IMR-90 (cell line): Measurements from ENCODE around the gene LRP1B. TPM values are rescaled to one million over a fixed set of nuclear protein-coding genes. Genes with fewer than 3 reads are reported as not detected.

Source experiments
- ATAC-seq: fragments of 200-7000 bp; cut with Tn5 transposase; 2 replicates; pipeline ENCODE4 v1.9.1; 2020; ENCODE audit warnings: low read depth, mild to moderate bottlenecking, moderate library complexity
- BruUV-seq: library from RNA; stranded (reverse); fragments of 400-500 nt; replicated peaks from 2 replicates; lab custom pipeline; 2021; lab: Mats Ljungman, UMichigan
- CTCF ChIA-PET: fragments of 300-600 bp; formaldehyde crosslinking; extraction: SDS; loops from one replicate; lab custom pipeline; 2021; ENCODE audit warnings: antibody characterized with exemption; lab: Yijun Ruan, JAX
- POLR2A ChIA-PET: fragments of 300-600 bp; sonication (Branson Sonifier 250); formaldehyde crosslinking; loops from one replicate; lab custom pipeline; 2022; ENCODE audit warnings: antibody characterized with exemption; ENCODE audit not compliant: unreplicated experiment; lab: Charles Lee
- DNase-seq: peaks from one replicate; pipeline ENCODE4 v3.0.0; 2013
- H2AFZ ChIP-seq: replicated peaks from 2 replicates; pipeline ENCODE3; 2013; ENCODE audit warnings: low read length, mild to moderate bottlenecking; ENCODE audit not compliant: poor library complexity
- H2AK5ac ChIP-seq: 2 replicates; pipeline ENCODE4 v1.6.1; 2013; ENCODE audit warnings: low read depth, low read length, inconsistent platforms
- H2AK9ac ChIP-seq: replicated peaks from 2 replicates; pipeline ENCODE3; 2013; ENCODE audit warnings: mild to moderate bottlenecking, low read depth, low read length, moderate library complexity; ENCODE audit not compliant: poor library complexity
- H2BK120ac ChIP-seq: 2 replicates; pipeline ENCODE4 v1.6.1; 2013; ENCODE audit warnings: low read depth, low read length, inconsistent platforms
- H2BK15ac ChIP-seq: 3 replicates; pipeline ENCODE4 v1.6.1; 2013; ENCODE audit warnings: low read depth, low read length, inconsistent platforms
- H2BK20ac ChIP-seq: 2 replicates; pipeline ENCODE4 v1.6.1; 2013; ENCODE audit warnings: low read depth, mild to moderate bottlenecking, inconsistent platforms, low read length, moderate library complexity
- H2BK5ac ChIP-seq: 2 replicates; pipeline ENCODE4 v1.6.1; 2013; ENCODE audit warnings: mild to moderate bottlenecking, low read depth, low read length, inconsistent platforms; ENCODE audit not compliant: poor library complexity, severe bottlenecking
- H3K14ac ChIP-seq: replicated peaks from 2 replicates; pipeline ENCODE4 v1.6.1; 2013; ENCODE audit warnings: low read depth, low read length, inconsistent platforms
- H3K18ac ChIP-seq: 2 replicates; pipeline ENCODE4 v1.6.1; 2013; ENCODE audit warnings: low read depth, low read length, control low read depth
- H3K23ac ChIP-seq: 2 replicates; pipeline ENCODE4 v1.6.1; 2013; ENCODE audit warnings: low read depth, low read length, inconsistent platforms
- H3K27ac ChIP-seq: 2 replicates; pipeline ENCODE4 v1.5.1; 2013; ENCODE audit warnings: mild to moderate bottlenecking, control low read depth, low read length; ENCODE audit not compliant: insufficient read depth
- H3K27me3 ChIP-seq: 2 replicates; pipeline ENCODE4 v1.6.1; 2013; ENCODE audit warnings: low read length; ENCODE audit not compliant: control insufficient read depth, insufficient read depth
- H3K36me3 ChIP-seq: 2 replicates; pipeline ENCODE4 v1.6.1; 2013; ENCODE audit warnings: low read length, mixed read lengths; ENCODE audit not compliant: control insufficient read depth, insufficient read depth
- H3K4ac ChIP-seq: 2 replicates; pipeline ENCODE4 v1.6.1; 2013; ENCODE audit warnings: low read depth, low read length, inconsistent platforms
- H3K4me1 ChIP-seq: 2 replicates; pipeline ENCODE4 v1.6.1; 2013; ENCODE audit warnings: low read length, mixed read lengths; ENCODE audit not compliant: control insufficient read depth, insufficient read depth
- H3K4me2 ChIP-seq: 2 replicates; pipeline ENCODE4 v1.6.1; 2013; ENCODE audit warnings: low read depth, mild to moderate bottlenecking, control low read depth, low read length, moderate library complexity
- H3K4me3 ChIP-seq: 2 replicates; pipeline ENCODE4 v1.5.1; 2013; ENCODE audit warnings: low read depth, mild to moderate bottlenecking, control low read depth, low read length, moderate library complexity; ENCODE audit not compliant: insufficient read depth
- H3K56ac ChIP-seq: 2 replicates; pipeline ENCODE4 v1.6.1; 2013; ENCODE audit warnings: low read length, inconsistent platforms; ENCODE audit not compliant: insufficient read depth; ENCODE audit errors: extremely low read depth
- H3K79me1 ChIP-seq, 2 experiments: 2 replicates each; pipeline ENCODE4 v1.6.1; 2013; ENCODE audit warnings: low read length in 2 of 2, inconsistent platforms in 1 of 2, low read depth in 1 of 2
- H3K9ac ChIP-seq: 2 replicates; pipeline ENCODE4 v1.6.1; 2013; ENCODE audit warnings: low read depth, low read length, control low read depth
- H3K9me1 ChIP-seq: 2 replicates; pipeline ENCODE4 v1.6.1; 2013; ENCODE audit warnings: low read length, inconsistent platforms; ENCODE audit not compliant: insufficient read depth
- H3K9me3 ChIP-seq: 2 replicates; pipeline ENCODE4 v1.6.1; 2013; ENCODE audit warnings: low read length; ENCODE audit not compliant: control insufficient read depth, insufficient read depth
- H4K20me1 ChIP-seq: 2 replicates; pipeline ENCODE4 v1.6.1; 2013; ENCODE audit warnings: low read length, inconsistent platforms; ENCODE audit not compliant: insufficient read depth
- H4K5ac ChIP-seq: 2 replicates; pipeline ENCODE4 v1.6.1; 2013; ENCODE audit warnings: mild to moderate bottlenecking, low read depth, low read length, control low read depth
- H4K8ac ChIP-seq, 2 experiments: 2 replicates each; pipeline ENCODE4 v1.6.1; 2013; ENCODE audit warnings: low read depth in 2 of 2, low read length in 2 of 2, control low read depth in 1 of 2, inconsistent platforms in 1 of 2
- H4K91ac ChIP-seq: 2 replicates; pipeline ENCODE4 v1.6.1; 2013; ENCODE audit warnings: low read depth, low read length, inconsistent platforms; ENCODE audit not compliant: insufficient read depth
- CEBPB ChIP-seq: IDR thresholded peaks from 2 replicates; pipeline ENCODE4 v1.6.1; 2012; ENCODE audit warnings: low read depth, low read length, improper control_type of control experiment
- FOS ChIP-seq: fragments of 150-350 bp; IDR thresholded peaks from 2 replicates; pipeline ENCODE4 v1.6.1; 2016; ENCODE audit warnings: low read depth, low read length
- WGBS, 2 experiments: methylation state at CpG; one replicate each; pipeline versions ENCODE4 v1.1.5 to v1.1.7; 2013; ENCODE audit warnings: missing lambda C conversion rate in 2 of 2; ENCODE audit not compliant: insufficient read length in 1 of 2; ENCODE audit errors: extremely low coverage in 2 of 2; 5-methylcytosine and 5-hydroxymethylcytosine counted together
- dilution Hi-C: fragments of 300-500 bp; cut with HindIII; formaldehyde crosslinking; loops from one replicate; pipeline ENCODE4 v1.14.3; 2018; ENCODE audit warnings: low sequenced_read_pairs; ENCODE audit not compliant: unreplicated experiment
- in situ Hi-C: fragments of 300-500 bp; cut with MboI; formaldehyde crosslinking; loops from 3 replicates; pipeline ENCODE4 v1.14.3; 2019; ENCODE audit warnings: low sequenced_read_pairs, inconsistent platforms, mixed read lengths
- intact Hi-C: fragments of 100-400 bp; cut with micrococcal nuclease; formaldehyde crosslinking; loops from 2 replicates; pipeline ENCODE4 v1.10.0; 2022
- polyA plus RNA-seq, 3 experiments: library from polyadenylated mRNA; depleted of rRNA; stranded (reverse); fragments of >200 nt; gene quantifications; 2 replicates each; pipeline ENCODE4 v1.2.3, GENCODE V29; 2012; ENCODE audit warnings: low replicate concordance in 1 of 3
- total RNA-seq: library from RNA; depleted of rRNA; stranded (reverse); fragments of >200 nt; gene quantifications from 2 replicates; pipeline ENCODE4 v1.2.3, GENCODE V29; 2012

Gene LRP1B
- total and polyA plus RNA-seq, 2 of the 4 experiments (the other 2 are of a cell fraction): under 0.01 to 0.02 TPM

DNA sequence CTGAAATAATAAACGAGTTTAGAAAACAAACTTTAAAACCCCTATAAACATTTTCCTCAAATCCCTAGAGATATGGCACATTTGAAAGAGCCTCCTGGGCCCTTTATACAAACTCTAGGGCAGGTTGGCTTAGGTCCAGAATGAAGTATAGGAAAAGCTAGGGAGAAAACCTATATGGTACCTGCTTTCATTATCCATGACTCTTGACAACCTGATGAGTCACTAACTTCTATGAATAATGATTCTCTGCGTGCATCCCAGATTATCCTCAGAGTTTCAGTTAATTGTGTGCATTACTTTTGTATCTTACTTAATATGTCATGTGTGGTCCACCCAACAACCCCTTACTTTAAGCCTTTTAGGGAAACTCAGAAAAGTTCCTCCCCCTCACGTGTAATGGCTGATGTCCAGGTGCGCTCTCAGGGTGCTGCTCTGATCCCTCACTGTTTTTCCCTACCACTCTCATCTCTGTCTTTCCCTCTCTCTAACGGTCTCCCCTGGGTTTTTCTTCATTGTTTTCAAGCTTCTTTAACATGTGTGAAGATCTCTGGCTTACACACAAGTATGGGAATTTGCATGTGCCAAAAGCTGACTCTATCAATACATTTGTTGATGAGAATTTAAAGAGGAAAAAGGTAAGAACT is 78.5 kb downstream of the LRP1B start:
- Histone ChIP-seq H3K23ac (no peak overlapping the region), H2AK9ac (no peak overlapping the region), H3K27me3 (no peaks in the 10 kb centered on the region), H3K79me1 (no peaks in the 10 kb centered on the region), H3K36me3 (no peaks in the 10 kb centered on the region), H3K9ac (no peak overlapping the region), H3K4me3 (no peak overlapping the region), H3K4ac (no peak overlapping the region), H2AK5ac (no peak overlapping the region), H3K9me3 (no peaks in the 10 kb centered on the region), H2BK20ac (no peak overlapping the region), H3K4me2 (no peak overlapping the region), H4K20me1 (no peaks in the 10 kb centered on the region), H3K56ac (no peak overlapping the region), H2AFZ (no peak overlapping the region), H3K14ac (no peak overlapping the region), H4K8ac (no peak overlapping the region), H3K9me1 (no peaks in the 10 kb centered on the region), H2BK15ac (no peak overlapping the region), H3K4me1 (no peaks in the 10 kb centered on the region), H3K27ac (no peak overlapping the region), H4K5ac (no peak overlapping the region), H2BK5ac (no peak overlapping the region), H4K91ac (no peak overlapping the region), H2BK120ac (no peak overlapping the region), H3K18ac (no peak overlapping the region)
- DNase-seq (no peak), ATAC-seq (no peak)
- dilution Hi-C loops: no loop called here
- in situ Hi-C loops: no loop called here
- TF ChIP-seq FOS (no peak), CEBPB (no peak)
- ChIA-PET POLR2A (no interaction called here), CTCF (no interaction called here)
- no TSS peak for BruUV-seq
- 40% methylated on average over 1 of the region's 5 CpGs; no CpG with 5 or more reads in 1 of the 2 experiments for WGBS, 2 experiments
- intact Hi-C loops: no loop called here
